PFSK-1 (cell line): ENCODE results near the gene ULK4.

Experiments used
- POLR2AphosphoS5 ChIP-seq: IDR thresholded peaks from 2 replicates; pipeline ENCODE4 v1.6.1; 2012; ENCODE audit warnings: low read depth, mild to moderate bottlenecking, control low read depth, low read length, moderate library complexity
- SIN3A ChIP-seq: IDR thresholded peaks from 2 replicates; pipeline ENCODE4 v1.6.1; 2012; ENCODE audit warnings: mild to moderate bottlenecking, low read length, moderate library complexity, borderline replicate concordance; ENCODE audit not compliant: insufficient read depth
- TF ChIP-seq, protein P1 (sequence below), 2 experiments: IDR thresholded peaks; 2 replicates each; pipeline versions ENCODE4 v1.6.1 to v1.8.0; 2011 to 2012; ENCODE audit warnings: low read depth in 2 of 2, low read length in 2 of 2, control low read depth in 1 of 2, inconsistent platforms in 1 of 2, mild to moderate bottlenecking in 1 of 2, moderate library complexity in 1 of 2; ENCODE audit not compliant: insufficient read depth in 1 of 2

DNA sequence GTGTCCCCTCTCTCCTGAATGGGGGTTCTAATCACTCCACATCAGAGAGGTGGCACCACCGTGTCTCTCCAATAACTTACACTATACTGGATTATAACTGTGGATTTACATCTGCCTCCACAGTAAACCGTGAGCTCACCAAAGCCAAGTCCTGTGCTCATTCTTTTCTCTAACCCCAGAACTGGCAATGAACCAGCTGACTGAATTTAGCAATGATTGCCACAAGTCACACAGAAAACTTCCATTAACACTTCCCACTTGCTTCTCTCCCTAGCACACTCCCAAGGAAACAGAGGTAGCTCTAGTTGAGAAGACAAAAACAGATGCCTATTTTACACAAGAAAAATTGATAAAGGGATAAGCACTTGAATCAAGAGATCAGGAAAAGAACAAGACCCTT lies 361.3 kb downstream of the ULK4 start:
- TF ChIP-seq SIN3A (no peak), POLR2AphosphoS5 (no peak)
- TF ChIP-seq, protein P1, sequence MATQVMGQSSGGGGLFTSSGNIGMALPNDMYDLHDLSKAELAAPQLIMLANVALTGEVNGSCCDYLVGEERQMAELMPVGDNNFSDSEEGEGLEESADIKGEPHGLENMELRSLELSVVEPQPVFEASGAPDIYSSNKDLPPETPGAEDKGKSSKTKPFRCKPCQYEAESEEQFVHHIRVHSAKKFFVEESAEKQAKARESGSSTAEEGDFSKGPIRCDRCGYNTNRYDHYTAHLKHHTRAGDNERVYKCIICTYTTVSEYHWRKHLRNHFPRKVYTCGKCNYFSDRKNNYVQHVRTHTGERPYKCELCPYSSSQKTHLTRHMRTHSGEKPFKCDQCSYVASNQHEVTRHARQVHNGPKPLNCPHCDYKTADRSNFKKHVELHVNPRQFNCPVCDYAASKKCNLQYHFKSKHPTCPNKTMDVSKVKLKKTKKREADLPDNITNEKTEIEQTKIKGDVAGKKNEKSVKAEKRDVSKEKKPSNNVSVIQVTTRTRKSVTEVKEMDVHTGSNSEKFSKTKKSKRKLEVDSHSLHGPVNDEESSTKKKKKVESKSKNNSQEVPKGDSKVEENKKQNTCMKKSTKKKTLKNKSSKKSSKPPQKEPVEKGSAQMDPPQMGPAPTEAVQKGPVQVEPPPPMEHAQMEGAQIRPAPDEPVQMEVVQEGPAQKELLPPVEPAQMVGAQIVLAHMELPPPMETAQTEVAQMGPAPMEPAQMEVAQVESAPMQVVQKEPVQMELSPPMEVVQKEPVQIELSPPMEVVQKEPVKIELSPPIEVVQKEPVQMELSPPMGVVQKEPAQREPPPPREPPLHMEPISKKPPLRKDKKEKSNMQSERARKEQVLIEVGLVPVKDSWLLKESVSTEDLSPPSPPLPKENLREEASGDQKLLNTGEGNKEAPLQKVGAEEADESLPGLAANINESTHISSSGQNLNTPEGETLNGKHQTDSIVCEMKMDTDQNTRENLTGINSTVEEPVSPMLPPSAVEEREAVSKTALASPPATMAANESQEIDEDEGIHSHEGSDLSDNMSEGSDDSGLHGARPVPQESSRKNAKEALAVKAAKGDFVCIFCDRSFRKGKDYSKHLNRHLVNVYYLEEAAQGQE (IDR thresholded peaks at IDR 0.05; ENCODE audit: insufficient read depth in 1 of 2, low read depth in 2 of 2, low read length in 2 of 2), result no peak
